ENCODE data around the gene KEAP1.
"Not testable (repeated sequence)": the region's sequence is repeated elsewhere in the genome, so short reads cannot be mapped to it uniquely, and the experiment has no call there.

Gene KEAP1

DNA sequence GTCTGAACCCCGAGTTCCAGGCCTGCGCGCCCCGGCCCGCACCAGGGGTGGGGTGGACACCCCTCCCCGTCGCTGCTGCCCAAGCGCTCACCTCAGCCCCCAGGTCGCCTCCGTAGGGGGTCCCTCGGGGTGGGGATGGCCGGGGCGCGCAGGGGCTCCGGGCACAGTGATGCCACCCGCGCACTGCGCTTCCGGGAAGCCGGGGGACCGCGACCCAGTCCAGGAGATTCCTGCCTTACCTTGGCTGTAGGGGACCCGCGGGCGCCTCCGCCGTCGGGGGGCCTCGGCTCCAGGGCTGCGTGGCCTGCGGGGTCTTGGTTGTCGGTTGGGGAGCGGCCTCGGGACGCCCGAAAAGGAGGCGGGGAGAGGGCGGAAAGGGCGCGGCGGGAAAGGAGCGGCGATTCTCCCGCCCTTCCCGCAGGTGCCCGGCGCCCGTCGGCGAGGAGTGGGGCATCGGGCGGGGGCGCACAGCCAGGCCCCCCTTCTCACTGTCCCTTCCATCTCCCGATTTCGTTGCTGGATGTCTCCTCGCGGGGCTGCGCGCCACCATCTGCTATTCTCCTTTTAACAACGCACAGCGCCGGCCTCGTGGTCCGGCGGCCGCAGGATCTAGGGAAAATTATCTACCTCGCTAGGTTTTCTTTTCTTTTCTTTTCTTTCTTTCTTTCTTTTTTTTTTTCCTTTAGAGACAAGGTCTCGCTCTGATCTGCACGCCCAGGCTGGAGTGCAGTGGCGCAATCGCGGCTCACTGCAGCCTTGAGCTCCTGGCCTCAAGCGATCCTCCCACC, at the start of gene KEAP1:
KEAP1 (minus strand) TSS at position 355 of the 788 bp plus-strand sequence. CDS start 3,323 bp downstream, outside the sequence.
- DNase-seq: no peak

- peak in 1 of 2 donors; percentile 30 for DNase-seq
Observed at GRCh38 chr19:10552510-10553053, 49.4 kb upstream of the KEAP1 start.

- peak; percentile 60 to 61 for DNase-seq
Observed at GRCh38 chr19:10551698-10552301, 48.6 kb upstream of the KEAP1 start.

GRCh38 chr19:10551006-10551405, 47.9 kb upstream of the KEAP1 start:
- not testable (repeated sequence) for DNase-seq

DNA sequence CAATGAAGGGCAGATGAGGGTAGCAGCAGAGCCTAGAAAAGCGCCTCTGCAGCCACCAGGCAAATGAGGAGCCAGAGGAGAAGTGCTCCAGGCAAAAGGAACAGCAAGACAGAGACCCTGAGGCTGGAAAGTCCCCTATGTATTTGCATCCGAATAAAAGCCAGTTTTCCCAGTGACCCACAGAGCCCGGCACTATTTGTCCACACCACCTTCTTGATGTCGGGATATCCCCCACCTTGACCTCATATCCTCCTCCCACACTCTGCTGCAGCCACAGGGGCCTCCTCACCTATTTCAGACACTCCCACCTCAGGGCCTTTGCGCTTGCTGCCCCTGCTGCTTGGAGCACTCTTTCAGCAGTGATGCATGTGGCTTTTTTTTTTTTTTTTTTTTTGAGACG, 47.2 kb upstream of the KEAP1 start:
- DNase-seq: no peak

DNA sequence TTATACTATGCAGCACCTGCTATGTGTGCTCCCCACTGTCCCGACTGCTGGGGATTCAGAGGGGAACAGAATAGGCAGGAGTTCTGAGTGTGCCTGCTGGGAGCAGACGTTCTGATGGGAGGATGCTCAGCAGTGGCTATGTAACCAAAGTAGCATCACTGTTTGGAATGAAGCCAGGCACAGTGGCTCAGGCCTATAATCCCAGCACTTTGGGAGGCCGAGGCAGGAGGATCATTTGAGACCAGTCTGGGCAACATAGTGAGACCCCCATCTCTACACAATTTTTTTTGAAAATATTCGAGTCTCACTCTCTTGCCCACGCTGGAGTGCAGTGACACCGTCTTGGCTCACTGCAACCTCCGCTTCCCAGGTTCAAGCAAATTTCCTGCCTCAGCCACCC, 46.6 kb upstream of the KEAP1 start:
- no peak for DNase-seq

GRCh38 chr19:10548746-10549276, 45.7 kb upstream of the KEAP1 start:
- no peak for DNase-seq

- no peak for DNase-seq
Observed at GRCh38 chr19:10546817-10547216, 43.7 kb upstream of the KEAP1 start.

GRCh38 chr19:10544753-10545251, 41.6 kb upstream of the KEAP1 start:
- DNase-seq: no peak

- peak in 1 of 2 donors; percentile 35 for DNase-seq
Observed at GRCh38 chr19:10544242-10544752, 41.1 kb upstream of the KEAP1 start.

- DNase-seq: peak; percentile 83 to 85
Observed at GRCh38 chr19:10543420-10544241, 40.5 kb upstream of the KEAP1 start, which contains the start of gene ATG4D. Gene ATG4D, plus strand, starts transcription at chr19:10543904. Its CDS starts 187 bp downstream, at chr19:10544091.

DNA sequence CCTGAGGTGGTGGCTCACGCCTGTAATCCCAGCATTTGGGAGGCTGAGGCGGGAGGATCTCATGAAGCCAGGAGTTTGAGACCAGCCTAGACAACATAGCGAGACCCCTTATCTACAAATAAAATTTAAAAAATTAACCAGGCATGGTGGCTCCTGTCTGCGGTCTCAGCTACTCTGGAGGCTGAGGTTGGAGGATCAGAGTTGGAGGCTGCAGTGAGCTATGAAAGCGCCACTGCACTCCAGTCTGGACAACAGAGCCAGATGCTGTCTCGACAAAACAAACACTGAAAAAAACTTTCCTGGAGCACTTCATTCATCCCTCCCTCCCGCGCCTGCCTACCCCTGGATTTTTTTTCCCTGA, 39.9 kb upstream of the KEAP1 start:
- no peak for DNase-seq

- not testable (repeated sequence) for DNase-seq
Observed at GRCh38 chr19:10539016-10539415, 35.9 kb upstream of the KEAP1 start.

- DNase-seq: no peak
Observed at GRCh38 chr19:10538204-10538983, 35.2 kb upstream of the KEAP1 start.

DNA sequence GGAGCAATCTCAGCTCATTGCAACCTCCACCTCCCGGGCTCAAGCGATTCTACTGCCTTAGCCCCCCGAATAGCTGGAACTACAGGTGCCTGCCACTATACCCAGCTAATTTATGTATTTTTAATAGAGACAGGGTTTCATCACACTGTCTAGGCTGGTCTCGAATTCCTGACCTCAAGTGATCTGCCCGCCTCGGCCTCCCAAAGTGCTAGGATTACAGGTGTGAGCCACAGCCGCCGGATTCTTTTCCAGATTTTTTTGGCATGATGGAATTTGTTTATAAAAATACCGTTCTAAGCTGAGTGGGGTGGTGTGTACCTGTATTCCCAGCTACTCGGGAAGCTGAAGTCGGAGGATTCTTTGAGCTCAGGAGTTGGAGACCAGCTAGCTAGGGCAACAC, 34.5 kb upstream of the KEAP1 start:
- DNase-seq: no peak

- no peak for DNase-seq
Observed at GRCh38 chr19:10535613-10536012, 32.5 kb upstream of the KEAP1 start.

DNA sequence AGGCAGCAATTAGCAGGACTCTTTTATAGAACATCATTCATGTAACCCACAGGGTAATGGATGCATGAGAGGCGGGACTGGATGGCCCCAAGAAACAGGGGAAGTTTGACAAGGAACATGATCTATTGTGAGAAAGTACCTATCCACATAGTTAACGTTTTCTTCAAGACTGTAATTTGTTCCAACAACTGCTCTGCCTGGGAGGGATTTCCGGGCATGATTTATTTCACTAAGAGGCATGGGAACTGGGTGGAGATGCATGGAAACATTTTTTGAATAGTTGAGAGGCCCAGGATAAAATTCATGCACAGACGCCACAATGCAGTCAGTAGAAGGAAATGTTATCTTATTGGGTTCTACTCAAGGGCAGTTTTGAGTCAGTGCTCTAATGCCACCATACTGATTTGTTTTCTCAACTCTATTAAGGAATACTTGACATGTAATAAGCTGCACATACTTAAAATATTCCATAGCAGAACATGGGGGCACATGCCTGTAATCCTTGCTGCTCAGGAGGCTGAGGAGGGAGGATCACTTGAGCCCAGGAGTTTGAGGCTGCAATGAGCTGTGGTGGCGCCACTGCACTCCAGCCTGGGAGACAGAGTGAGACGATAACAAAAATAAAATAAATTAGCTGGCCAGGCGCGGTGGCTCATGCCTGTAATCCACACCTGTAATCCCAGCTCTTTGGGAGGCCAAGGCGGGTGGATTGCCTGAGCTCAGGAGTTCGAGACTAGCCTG, 30.7 kb upstream of the KEAP1 start:
- no peak for DNase-seq

DNA sequence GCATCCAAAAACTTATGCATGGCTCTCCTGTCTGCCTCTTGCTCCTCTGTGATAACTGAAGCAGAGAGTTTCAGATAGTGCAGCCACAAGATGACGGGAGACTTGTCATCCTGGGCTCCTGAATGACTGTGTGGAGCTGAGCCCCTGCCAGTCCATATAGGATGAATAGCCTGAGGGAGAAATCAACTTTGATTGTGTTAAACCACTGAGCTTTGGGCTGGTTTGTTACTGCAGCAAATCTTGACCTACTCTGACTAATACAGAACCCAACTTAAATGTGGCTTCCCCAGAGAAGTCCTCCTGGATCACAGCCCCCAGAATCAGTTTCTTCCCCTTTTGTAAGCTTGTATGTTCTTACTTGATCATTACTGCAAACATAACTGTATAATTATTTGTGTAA, 29.3 kb upstream of the KEAP1 start:
- no peak for DNase-seq

DNA sequence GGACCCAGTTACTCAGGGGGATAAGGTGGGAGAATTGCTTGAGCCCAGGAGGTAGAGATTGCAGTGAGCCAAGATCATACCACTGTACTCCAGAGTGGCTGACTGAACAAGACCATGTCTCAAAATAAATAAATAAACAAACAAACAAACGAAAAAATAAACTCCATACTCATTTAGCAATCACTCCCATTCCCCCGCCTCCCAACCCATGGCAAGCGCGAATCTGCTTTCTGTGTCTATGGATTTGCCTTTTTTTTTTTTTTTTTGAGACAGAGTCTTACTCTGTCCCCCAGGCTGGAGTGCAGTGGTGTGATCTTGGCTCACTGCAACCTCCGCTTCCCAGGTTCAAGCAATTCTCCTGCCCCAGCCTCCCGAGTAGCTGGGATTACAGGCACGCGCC, 23.7 kb upstream of the KEAP1 start:
- DNase-seq: not testable (repeated sequence)

DNA sequence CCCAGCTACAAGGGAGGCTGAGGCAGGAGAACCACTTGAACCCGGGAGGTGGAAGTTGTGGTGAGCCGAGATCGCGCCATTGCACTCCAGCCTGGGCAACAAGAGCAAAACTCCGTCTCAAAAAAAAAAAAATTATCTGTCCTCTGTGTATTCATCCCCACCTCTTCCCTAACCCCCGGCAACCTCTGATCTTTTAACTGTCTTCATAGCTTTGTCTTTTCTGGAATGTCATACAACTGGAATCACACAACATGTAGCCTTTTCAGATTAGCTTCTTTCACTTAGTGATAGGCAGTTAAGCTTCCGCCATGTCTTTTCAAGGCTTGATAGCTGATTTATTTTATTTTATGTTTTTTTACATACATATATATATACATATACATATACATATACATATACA, 22.5 kb upstream of the KEAP1 start:
- DNase-seq: no peak

- DNase-seq: peak in 1 of 2 donors; percentile 52
Observed at GRCh38 chr19:10523135-10523636, 20.0 kb upstream of the KEAP1 start.

All from CD4-positive, alpha-beta T cell treated with Interleukin-1 beta for 1 hour (primary cell).